ENCODE measurements around the gene STX8. TPM values are rescaled to one million over a fixed set of nuclear protein-coding genes. Genes with fewer than 3 reads are reported as not detected.

STX8 gene
- total RNA-seq, 1 experiment from 2014 or later: 50.3 TPM

GRCh38 chr17:9204637-9205329 is 370.8 kb downstream of the STX8 start:
- H3K9me3 ChIP-seq (ENCODE audit: control insufficient read depth, insufficient read depth, low read depth, low read length): no peaks in the 10 kb centered on the region
- TF ChIP-seq SIN3A (IDR thresholded peaks at IDR 0.05; ENCODE audit: borderline replicate concordance, insufficient read depth, low read depth, low read length) (no peak), TCF7L2 (IDR thresholded peaks at IDR 0.05; ENCODE audit: low read depth, low read length) (no peak), POLR2AphosphoS5 (IDR thresholded peaks at IDR 0.05; ENCODE audit: low read depth, low read length) (no peak), CTCF (IDR thresholded peaks at IDR 0.05) (no peak), REST (IDR thresholded peaks at IDR 0.05; ENCODE audit: insufficient read depth in 1 of 2, low read depth in 2 of 2, low read length in 1 of 2) (no peak)
- H3K4me1 ChIP-seq (ENCODE audit: control insufficient read depth, insufficient read depth, low read length): no peaks in the 10 kb centered on the region
- H3K27ac ChIP-seq (ENCODE audit: low read length): no peak overlapping the region
- CTCF ChIA-PET: interaction anchor here (0.8 kb wide), 1 partner anchor 18 kb away, joined by 5 read pairs; no protein-coding TSS in a partner anchor
- POLR2A ChIA-PET: no interaction called here
- intact Hi-C loops (cut with micrococcal nuclease; ENCODE audit: unreplicated experiment) (no loop called here), in situ Hi-C loops (cut with HindIII; ENCODE audit: low pct_unique_long_range_greater_than_20kb, low sequenced_read_pairs) (no loop called here)
- DNase-seq (ENCODE audit: low read depth, low spot score): no peak
- no peaks in the 10 kb centered on the region for H3K27me3 ChIP-seq (ENCODE audit: control insufficient read depth, insufficient read depth, low read length)
- H3K36me3 ChIP-seq (ENCODE audit: control insufficient read depth, insufficient read depth, low read length): no peaks in the 10 kb centered on the region
- no peak overlapping the region for H3K4me3 ChIP-seq (ENCODE audit: low read depth in 2 of 2, low read length in 2 of 2)
- no TSS peak for BruUV-seq (replicated peaks)
- ATAC-seq: no peak

- H3K36me3 ChIP-seq (ENCODE audit: control insufficient read depth, insufficient read depth, low read length): no peaks in the 10 kb centered on the region
- ATAC-seq (no peak), DNase-seq (ENCODE audit: low read depth, low spot score) (no peak)
- no peak overlapping the region for H3K27ac ChIP-seq (ENCODE audit: low read length)
- H3K27me3 ChIP-seq (ENCODE audit: control insufficient read depth, insufficient read depth, low read length): no peaks in the 10 kb centered on the region
- no peaks in the 10 kb centered on the region for H3K4me1 ChIP-seq (ENCODE audit: control insufficient read depth, insufficient read depth, low read length)
- intact Hi-C loops (cut with micrococcal nuclease; ENCODE audit: unreplicated experiment): no loop called here
- in situ Hi-C loops (cut with HindIII; ENCODE audit: low pct_unique_long_range_greater_than_20kb, low sequenced_read_pairs): no loop called here
- no peaks in the 10 kb centered on the region for H3K9me3 ChIP-seq (ENCODE audit: control insufficient read depth, insufficient read depth, low read depth, low read length)
- H3K4me3 ChIP-seq (ENCODE audit: low read depth in 2 of 2, low read length in 2 of 2): no peak overlapping the region
- CTCF ChIA-PET: interaction anchor here (0.8 kb wide), 1 partner anchor 19 kb away, joined by 5 read pairs; no protein-coding TSS in a partner anchor
- POLR2A ChIA-PET: no interaction called here
- TF ChIP-seq POLR2AphosphoS5 (IDR thresholded peaks at IDR 0.05; ENCODE audit: low read depth, low read length): no peak
- no peak for TF ChIP-seq CTCF (IDR thresholded peaks at IDR 0.05)
- TF ChIP-seq REST (IDR thresholded peaks at IDR 0.05; ENCODE audit: insufficient read depth in 1 of 2, low read depth in 2 of 2, low read length in 1 of 2): no peak
- no peak for TF ChIP-seq SIN3A (IDR thresholded peaks at IDR 0.05; ENCODE audit: borderline replicate concordance, insufficient read depth, low read depth, low read length)
- no peak for TF ChIP-seq TCF7L2 (IDR thresholded peaks at IDR 0.05; ENCODE audit: low read depth, low read length)
- BruUV-seq (replicated peaks): no TSS peak
Observed at GRCh38 chr17:9203771-9204425, 371.7 kb downstream of the STX8 start.
